HepG2 (cell line): ENCODE results near the gene OSBP. TPM values are rescaled to one million over a fixed set of nuclear protein-coding genes. Genes with fewer than 3 reads are reported as not detected.

Source experiments
- ADNP ChIP-seq: sonication (generic); formaldehyde crosslinking; IDR thresholded peaks from 2 replicates; pipeline ENCODE4 v1.4.0; 2020; ENCODE audit warnings: missing genetic modification reagents
- ATRX ChIP-seq: sonication (generic); formaldehyde crosslinking; IDR thresholded peaks from 2 replicates; pipeline ENCODE4 v1.4.0; 2020; ENCODE audit warnings: missing genetic modification reagents, borderline replicate concordance
- CCAR2 ChIP-seq: fragments of 200-400 bp; formaldehyde crosslinking; optimal IDR thresholded peaks from 2 replicates; pipeline ENCODE3; 2018; ENCODE audit warnings: low read depth, mild to moderate bottlenecking, low read length, moderate library complexity
- DRAP1 ChIP-seq: IDR thresholded peaks from 2 replicates; pipeline ENCODE4 v1.6.1; 2016; ENCODE audit warnings: missing genetic modification reagents, missing compliant biosample characterization
- FOXO1 ChIP-seq: sonication (generic); formaldehyde crosslinking; IDR thresholded peaks from 2 replicates; pipeline ENCODE4 v1.4.0; 2020; ENCODE audit warnings: missing genetic modification reagents
- HCFC1 ChIP-seq: fragments of 150-350 bp; IDR thresholded peaks from 2 replicates; pipeline ENCODE4 v1.6.1; 2014; ENCODE audit warnings: low read depth, low read length
- HDAC2 ChIP-seq: sonication (generic); formaldehyde crosslinking; IDR thresholded peaks from 2 replicates; pipeline ENCODE4 v1.4.0; 2020; ENCODE audit warnings: missing genetic modification reagents
- HDAC6 ChIP-seq: fragments of 200-600 bp; sonication (generic); IDR thresholded peaks from 2 replicates; pipeline ENCODE4 v1.7.0; 2017; ENCODE audit warnings: mild to moderate bottlenecking, antibody characterized with exemption, low read length, low read depth
- KLF12 ChIP-seq: sonication (generic); formaldehyde crosslinking; IDR thresholded peaks from 2 replicates; pipeline ENCODE4 v1.4.0; 2020; ENCODE audit warnings: missing genetic modification reagents, borderline replicate concordance
- MLLT10 ChIP-seq: sonication (generic); formaldehyde crosslinking; IDR thresholded peaks from 2 replicates; pipeline ENCODE4 v1.4.0; 2020; ENCODE audit warnings: missing genetic modification reagents
- NCOA1 ChIP-seq: sonication (generic); formaldehyde crosslinking; IDR thresholded peaks from 2 replicates; pipeline ENCODE4 v1.9.0; 2021; ENCODE audit warnings: missing genetic modification reagents
- NCOA2 ChIP-seq: sonication (generic); formaldehyde crosslinking; IDR thresholded peaks from 2 replicates; pipeline ENCODE4 v1.8.0; 2022; ENCODE audit warnings: inconsistent platforms
- NFE2L2 ChIP-seq: fragments of 150-350 bp; IDR thresholded peaks from 2 replicates; pipeline ENCODE4 v1.6.1; 2014; ENCODE audit warnings: low read length
- PREB ChIP-seq: sonication (generic); formaldehyde crosslinking; IDR thresholded peaks from 2 replicates; pipeline ENCODE4 v1.4.0; 2020; ENCODE audit warnings: missing genetic modification reagents
- SMAD9 ChIP-seq: sonication (generic); formaldehyde crosslinking; IDR thresholded peaks from 2 replicates; pipeline ENCODE4 v1.5.1; 2020; ENCODE audit warnings: mild to moderate bottlenecking, missing genetic modification reagents
- SRF ChIP-seq: IDR thresholded peaks from 2 replicates; pipeline ENCODE4 v1.6.1; 2011; ENCODE audit warnings: mild to moderate bottlenecking, low read depth, low read length, moderate library complexity
- U2AF2 ChIP-seq: fragments of 200-400 bp; formaldehyde crosslinking; IDR thresholded peaks from 2 replicates; pipeline ENCODE4 v1.6.1; 2017; ENCODE audit warnings: low read depth, mild to moderate bottlenecking, low read length
- XRCC5 ChIP-seq: fragments of 200-400 bp; formaldehyde crosslinking; optimal IDR thresholded peaks from 2 replicates; pipeline ENCODE3; 2017; ENCODE audit warnings: mild to moderate bottlenecking, low read length
- ZFP41 ChIP-seq: sonication (generic); formaldehyde crosslinking; IDR thresholded peaks from 2 replicates; pipeline ENCODE4 v1.4.0; 2020; ENCODE audit warnings: mild to moderate bottlenecking, missing genetic modification reagents, borderline replicate concordance
- ZFY ChIP-seq: sonication (generic); formaldehyde crosslinking; IDR thresholded peaks from 2 replicates; pipeline ENCODE4 v1.4.0; 2020; ENCODE audit warnings: missing genetic modification reagents
- ZKSCAN1 ChIP-seq: fragments of 150-350 bp; IDR thresholded peaks from 2 replicates; pipeline ENCODE4 v1.6.1; 2014; ENCODE audit warnings: low read length
- ZNF12 ChIP-seq: sonication (generic); formaldehyde crosslinking; IDR thresholded peaks from 2 replicates; pipeline ENCODE4 v1.5.0; 2020; ENCODE audit warnings: missing genetic modification reagents
- ZNF235 ChIP-seq: sonication (generic); formaldehyde crosslinking; IDR thresholded peaks from 2 replicates; pipeline ENCODE4 v1.8.1; 2023; ENCODE audit warnings: mild to moderate bottlenecking, missing genetic modification reagents, borderline replicate concordance
- ZNF263 ChIP-seq: sonication (generic); formaldehyde crosslinking; IDR thresholded peaks from 2 replicates; pipeline ENCODE4 v1.4.0; 2020; ENCODE audit warnings: missing genetic modification reagents
- ZNF33A ChIP-seq: sonication (generic); formaldehyde crosslinking; IDR thresholded peaks from 2 replicates; pipeline ENCODE4 v1.5.1; 2020; ENCODE audit warnings: missing genetic modification reagents, mild to moderate bottlenecking, moderate library complexity, borderline replicate concordance
- ZNF354B ChIP-seq: sonication (generic); formaldehyde crosslinking; IDR thresholded peaks from 2 replicates; pipeline ENCODE4 v1.8.0; 2022; ENCODE audit warnings: mild to moderate bottlenecking, missing genetic modification reagents
- ZNF513 ChIP-seq: sonication (generic); formaldehyde crosslinking; conservative IDR thresholded peaks from 2 replicates; pipeline ENCODE4 v1.5.0; 2020; ENCODE audit warnings: missing genetic modification reagents
- ZNF772 ChIP-seq: sonication (generic); formaldehyde crosslinking; IDR thresholded peaks from 2 replicates; pipeline ENCODE4 v1.5.0; 2020; ENCODE audit warnings: mild to moderate bottlenecking, missing genetic modification reagents
- ZNF878 ChIP-seq: sonication (generic); formaldehyde crosslinking; IDR thresholded peaks from 2 replicates; pipeline ENCODE4 v1.8.1; 2023; ENCODE audit warnings: mild to moderate bottlenecking, missing genetic modification reagents, moderate library complexity
- polyA plus RNA-seq, 8 experiments: library from polyadenylated mRNA; depleted of rRNA in 3 of 8; stranded (reverse) in 7 of 8; unstranded in 1 of 8; fragments of >200 nt; fragmentation: Illumina TruSeq in 4 of 8; extraction: Trizol in 4 of 8; gene quantifications; 2 replicates each; pipeline versions ENCODE4 v1.2.1 to v1.2.3, GENCODE V29; 2011 to 2016; ENCODE audit warnings: low read depth in 4 of 8, missing spikeins in 1 of 8, mixed read lengths in 1 of 8; ENCODE audit not compliant: insufficient read depth in 1 of 8
- total RNA-seq, 5 experiments: library from RNA; depleted of rRNA; stranded (reverse); fragments of >200 nt; fragmentation: Illumina TruSeq; extraction: Trizol; gene quantifications; 2 replicates each; pipeline ENCODE4 v1.2.3, GENCODE V29; 2016; ENCODE audit warnings: low read depth in 1 of 5
- TF ChIP-seq, protein P1 (sequence below): sonication (generic); formaldehyde crosslinking; IDR thresholded peaks from 2 replicates; pipeline ENCODE4 v1.4.0; 2020; ENCODE audit warnings: missing genetic modification reagents

OSBP gene
- total and polyA plus RNA-seq, 2 of the 13 experiments (the other 11 are each of a cell fraction or from before 2014, with no cell fraction given) = 12.1 to 13.5 TPM

DNA sequence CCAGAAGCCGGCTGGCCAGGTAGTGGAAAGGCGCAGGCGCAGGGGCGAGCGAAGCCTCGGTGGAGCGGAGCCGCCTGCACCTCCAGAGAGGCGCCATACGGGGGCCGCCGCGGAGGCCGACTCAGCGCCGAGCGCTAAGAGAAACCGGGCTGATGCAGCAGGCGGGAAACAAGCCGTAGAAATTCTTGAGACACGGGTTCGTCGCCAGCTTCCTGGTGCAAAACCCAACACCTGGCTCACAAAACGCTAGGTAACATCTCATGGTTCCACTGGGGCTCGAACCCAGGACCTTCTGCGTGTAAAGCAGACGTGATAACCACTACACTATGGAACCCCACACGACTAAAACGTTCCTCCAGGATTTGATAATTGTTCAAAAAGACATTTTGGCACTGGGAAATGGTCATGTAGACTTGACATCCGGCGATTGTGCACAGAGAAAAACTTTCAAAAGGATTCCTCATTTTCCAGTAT lies 65.2 kb downstream of the OSBP start (continued):
- TF ChIP-seq NFE2L2 (no peak), ZNF12 (no peak), KLF12 (CRISPR knock-in tag) (no peak; the same call in 1 of the 2 replicates), ZNF878 (CRISPR knock-in tag) (no peak), DRAP1 (CRISPR knock-in tag) (no peak; the same call in 1 of the 2 replicates), NCOA1 (CRISPR knock-in tag) (no peak), ZNF235 (CRISPR knock-in tag) (no peak), ATRX (CRISPR knock-in tag) (no peak), HDAC6 (no peak), CCAR2 (no peak), PREB (CRISPR knock-in tag) (no peak), ZNF354B (CRISPR knock-in tag) (no peak), FOXO1 (CRISPR knock-in tag) (0 out of 2 replicates have a peak, but pooled peaks have one; percentile 12), XRCC5 (peak; percentile 61), SMAD9 (peak; percentile 63; the same call in 1 of the 2 replicates), HCFC1 (0 out of 2 replicates have a peak, but pooled peaks have one; percentile 3), ZNF33A (no peak; the same call in 1 of the 2 replicates), ADNP (CRISPR knock-in tag) (no peak; the same call in 1 of the 2 replicates), ZKSCAN1 (no peak; the same call in 1 of the 2 replicates), MLLT10 (CRISPR knock-in tag) (no peak), ZFP41 (CRISPR knock-in tag) (no peak), ZFY (CRISPR knock-in tag) (peak; percentile 52), NCOA2 (CRISPR knock-in tag) (no peak; the same call in 1 of the 2 replicates), ZNF513 (CRISPR knock-in tag) (no peak), U2AF2 (no peak), ZNF772 (CRISPR knock-in tag) (peak; percentile 91; the same call in 1 of the 2 replicates), ZNF263 (peak; percentile 32; the same call in 1 of the 2 replicates), SRF (no peak), HDAC2 (CRISPR knock-in tag) (peak; percentile 70)
- TF ChIP-seq, protein P1, sequence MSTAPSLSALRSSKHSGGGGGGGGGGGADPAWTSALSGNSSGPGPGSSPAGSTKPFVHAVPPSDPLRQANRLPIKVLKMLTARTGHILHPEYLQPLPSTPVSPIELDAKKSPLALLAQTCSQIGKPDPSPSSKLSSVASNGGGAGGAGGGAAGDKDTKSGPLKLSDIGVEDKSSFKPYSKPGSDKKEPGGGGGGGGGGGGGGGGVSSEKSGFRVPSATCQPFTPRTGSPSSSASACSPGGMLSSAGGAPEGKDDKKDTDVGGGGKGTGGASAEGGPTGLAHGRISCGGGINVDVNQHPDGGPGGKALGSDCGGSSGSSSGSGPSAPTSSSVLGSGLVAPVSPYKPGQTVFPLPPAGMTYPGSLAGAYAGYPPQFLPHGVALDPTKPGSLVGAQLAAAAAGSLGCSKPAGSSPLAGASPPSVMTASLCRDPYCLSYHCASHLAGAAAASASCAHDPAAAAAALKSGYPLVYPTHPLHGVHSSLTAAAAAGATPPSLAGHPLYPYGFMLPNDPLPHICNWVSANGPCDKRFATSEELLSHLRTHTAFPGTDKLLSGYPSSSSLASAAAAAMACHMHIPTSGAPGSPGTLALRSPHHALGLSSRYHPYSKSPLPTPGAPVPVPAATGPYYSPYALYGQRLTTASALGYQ (CRISPR knock-in tag) = peak; percentile 45; the same call in 1 of the 2 replicates
